ENCODE data around the gene C11orf42.
"Not testable (repeated sequence)": the region's sequence is repeated elsewhere in the genome, so short reads cannot be mapped to it uniquely, and the experiment has no call there.

The C11orf42 gene

DNA sequence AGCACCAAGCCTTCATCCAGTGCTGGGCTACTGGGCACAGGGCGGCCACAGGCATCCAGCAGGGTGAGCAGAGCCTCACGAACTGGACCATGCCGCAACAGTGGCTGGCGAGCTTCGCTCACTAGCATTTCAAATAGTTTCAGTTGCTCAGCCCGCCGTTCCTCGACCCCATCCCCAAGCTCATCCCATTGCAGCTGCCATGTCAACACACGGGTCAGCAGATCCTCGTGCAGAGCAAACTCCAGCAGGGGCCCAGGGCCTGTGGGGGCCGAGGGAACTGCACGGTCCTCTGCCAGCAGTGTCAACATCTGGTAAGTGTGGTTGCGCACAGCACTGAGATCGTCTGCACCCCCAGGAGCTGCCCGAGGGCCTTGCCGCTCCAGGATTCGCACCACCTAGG lies 18.5 kb downstream of the C11orf42 start:
- DNase-seq: no peak

GRCh38 chr11:6224421-6224820 lies 19.1 kb downstream of the C11orf42 start:
- DNase-seq: no peak

DNA sequence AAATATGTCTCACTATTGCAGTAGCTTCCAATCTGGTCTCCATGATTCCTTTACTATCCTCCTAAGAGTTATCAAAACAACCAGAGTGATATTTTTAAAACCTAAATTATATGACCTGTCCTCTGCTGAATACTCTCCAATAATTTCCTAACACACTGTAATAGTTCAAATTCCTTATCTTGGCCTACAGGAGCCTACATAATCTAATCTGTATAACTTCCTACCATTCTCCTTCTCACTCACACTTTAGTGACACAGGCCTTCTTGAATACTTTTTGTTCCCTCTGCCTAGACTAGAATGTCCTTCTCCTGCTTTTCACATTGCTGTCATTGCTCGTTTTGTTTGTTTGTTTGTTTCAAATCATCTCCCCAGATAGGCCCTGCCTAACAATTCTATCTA lies 19.7 kb downstream of the C11orf42 start:
- no peak for DNase-seq

GRCh38 chr11:6225896-6226295 lies 20.5 kb downstream of the C11orf42 start:
- no peak for DNase-seq

- DNase-seq: no peak
Observed at GRCh38 chr11:6228520-6228919, 23.2 kb downstream of the C11orf42 start.

DNA sequence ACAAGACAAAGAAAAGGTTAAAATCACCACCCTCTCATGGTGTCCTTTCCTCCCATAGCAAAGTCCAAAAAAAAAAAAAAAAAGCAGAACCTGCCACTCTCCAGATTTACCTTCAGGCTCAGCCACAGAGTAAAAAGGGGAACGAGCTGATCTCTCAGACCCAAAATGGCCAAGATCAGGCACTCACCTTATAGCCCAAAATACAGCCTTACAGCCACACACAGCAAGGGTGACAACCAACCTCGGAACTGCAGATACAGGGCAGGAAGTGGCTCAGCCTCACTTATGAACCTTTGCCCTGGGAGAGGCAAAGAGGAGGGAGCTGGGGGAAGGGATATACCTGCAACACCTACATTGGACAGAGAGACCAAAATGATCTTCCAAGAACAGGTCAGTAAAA lies 24.6 kb downstream of the C11orf42 start:
- DNase-seq: no peak

- no peak for DNase-seq
Observed at GRCh38 chr11:6232899-6233298, 27.5 kb downstream of the C11orf42 start.

DNA sequence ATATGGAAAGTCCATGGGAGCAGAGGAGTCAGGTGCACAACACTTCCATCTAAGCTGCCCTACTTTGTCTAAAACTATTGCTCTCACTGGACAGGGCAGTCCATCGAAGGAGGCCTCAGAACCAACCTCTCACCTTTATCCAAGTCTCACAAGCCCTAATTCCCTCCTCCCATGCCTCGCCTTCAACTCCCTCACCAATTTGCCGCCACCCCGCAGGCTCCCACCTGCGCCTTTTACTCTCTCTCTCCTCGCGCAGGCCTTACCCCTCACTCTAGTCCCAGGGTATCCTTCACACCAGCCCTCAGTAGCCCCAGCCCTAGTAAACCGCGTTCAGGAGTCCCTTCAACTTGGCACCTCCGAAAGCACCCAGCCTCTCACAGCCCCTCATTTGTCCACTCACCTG lies 28.6 kb downstream of the C11orf42 start:
- DNase-seq: no peak

DNA sequence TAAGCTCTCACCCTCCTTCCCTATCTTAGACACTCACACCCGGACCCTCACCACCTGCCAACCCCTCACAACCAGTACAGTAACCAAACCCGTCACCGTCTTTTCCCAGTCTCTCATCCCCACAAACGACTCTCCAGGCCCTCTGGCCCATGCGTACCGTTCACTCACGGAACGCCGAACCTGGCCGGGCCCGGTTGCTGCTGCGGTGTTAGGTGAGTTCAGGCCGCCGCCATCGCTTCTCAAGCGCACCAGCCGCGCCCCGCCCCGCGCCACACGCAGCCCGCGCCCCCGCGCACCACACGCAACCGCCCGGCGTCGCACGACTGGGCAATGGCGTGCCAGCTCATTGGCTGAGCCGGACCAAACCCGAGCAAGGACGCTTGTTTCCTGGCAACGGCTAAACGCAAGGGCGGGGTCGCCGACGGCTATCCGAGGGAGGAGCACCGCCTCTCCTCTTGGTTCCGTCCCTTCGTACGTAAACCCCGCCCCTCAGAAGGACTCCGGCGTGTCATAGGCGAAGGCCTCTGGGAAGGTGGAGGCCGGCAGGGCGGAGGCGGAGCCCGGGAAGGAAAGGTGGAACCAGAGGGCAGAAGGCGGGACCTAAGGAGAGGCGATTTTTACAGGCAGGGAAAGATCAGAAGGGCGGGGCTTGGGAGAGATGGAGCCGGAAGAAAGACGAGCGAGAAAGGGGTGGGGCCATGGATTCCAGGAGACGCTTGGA lies 29.2 kb downstream of the C11orf42 start, which contains the start of gene FHIP1B:
Gene FHIP1B, minus strand, starts transcription at position 250 of the 721 bp plus-strand sequence. CDS start 10,120 bp downstream, outside the sequence.
- DNase-seq: peak; percentile 99

GRCh38 chr11:6237266-6237665 lies 31.9 kb downstream of the C11orf42 start:
- DNase-seq: no peak

DNA sequence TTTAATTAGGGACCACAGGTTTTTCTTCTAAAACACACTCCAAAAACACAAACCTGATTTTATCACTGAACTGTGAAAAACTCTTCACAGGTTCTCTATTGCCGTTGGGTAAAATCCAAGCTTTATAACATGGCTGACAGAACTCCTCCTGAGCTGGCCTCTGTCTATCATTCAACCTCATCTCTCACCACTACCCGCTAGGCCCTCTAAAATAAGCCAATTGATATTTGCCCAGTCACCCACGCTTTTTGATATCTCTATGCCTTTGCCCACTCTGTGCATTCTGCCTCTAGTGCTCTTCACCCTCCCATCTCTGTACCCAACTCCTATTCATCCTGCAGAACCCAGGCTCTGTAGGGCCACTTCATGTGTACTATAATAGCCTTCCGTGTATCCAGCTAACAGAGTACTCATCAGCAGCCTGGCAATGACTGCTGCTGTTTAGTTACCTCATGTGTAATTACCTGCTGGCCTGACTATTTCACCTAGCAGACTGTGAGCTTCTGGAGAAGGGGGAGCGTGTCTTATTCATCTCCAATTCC lies 32.5 kb downstream of the C11orf42 start:
- no peak for DNase-seq

- DNase-seq: no peak
Observed at GRCh38 chr11:6238902-6239301, 33.5 kb downstream of the C11orf42 start, which contains the start of gene CNGA4. CNGA4 (plus strand) TSS chr11:6239089; CDS start chr11:6239207, 118 bp downstream.

GRCh38 chr11:6240139-6240538 lies 34.8 kb downstream of the C11orf42 start:
- DNase-seq: no peak

- DNase-seq: no peak
Observed at GRCh38 chr11:6240781-6241180, 35.4 kb downstream of the C11orf42 start.

- DNase-seq: no peak
Observed at GRCh38 chr11:6241316-6241715, 36.0 kb downstream of the C11orf42 start.

- no peak for DNase-seq
Observed at GRCh38 chr11:6245536-6245935, 40.2 kb downstream of the C11orf42 start.

DNA sequence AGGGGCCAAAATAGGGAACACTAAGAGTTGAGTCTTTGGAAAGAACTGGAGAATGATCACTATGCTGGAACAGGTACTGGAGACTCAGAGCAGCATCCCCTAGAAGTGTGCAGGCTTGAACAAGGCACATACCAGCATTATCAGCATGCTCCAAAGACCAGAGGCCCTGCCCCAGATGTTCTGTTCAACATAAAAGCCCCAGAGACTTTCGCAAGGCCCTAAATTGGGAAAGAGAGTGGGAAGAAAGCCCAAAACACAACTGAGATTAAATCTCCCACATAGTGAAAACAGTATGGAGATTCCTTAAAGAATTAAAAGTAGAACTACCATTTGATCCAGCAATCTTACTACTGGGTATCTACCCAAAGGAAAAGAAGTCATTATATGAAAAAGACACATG lies 42.9 kb downstream of the C11orf42 start:
- DNase-seq: no peak

- DNase-seq: not testable (repeated sequence)
Observed at GRCh38 chr11:6248897-6249296, 43.5 kb downstream of the C11orf42 start.

DNA sequence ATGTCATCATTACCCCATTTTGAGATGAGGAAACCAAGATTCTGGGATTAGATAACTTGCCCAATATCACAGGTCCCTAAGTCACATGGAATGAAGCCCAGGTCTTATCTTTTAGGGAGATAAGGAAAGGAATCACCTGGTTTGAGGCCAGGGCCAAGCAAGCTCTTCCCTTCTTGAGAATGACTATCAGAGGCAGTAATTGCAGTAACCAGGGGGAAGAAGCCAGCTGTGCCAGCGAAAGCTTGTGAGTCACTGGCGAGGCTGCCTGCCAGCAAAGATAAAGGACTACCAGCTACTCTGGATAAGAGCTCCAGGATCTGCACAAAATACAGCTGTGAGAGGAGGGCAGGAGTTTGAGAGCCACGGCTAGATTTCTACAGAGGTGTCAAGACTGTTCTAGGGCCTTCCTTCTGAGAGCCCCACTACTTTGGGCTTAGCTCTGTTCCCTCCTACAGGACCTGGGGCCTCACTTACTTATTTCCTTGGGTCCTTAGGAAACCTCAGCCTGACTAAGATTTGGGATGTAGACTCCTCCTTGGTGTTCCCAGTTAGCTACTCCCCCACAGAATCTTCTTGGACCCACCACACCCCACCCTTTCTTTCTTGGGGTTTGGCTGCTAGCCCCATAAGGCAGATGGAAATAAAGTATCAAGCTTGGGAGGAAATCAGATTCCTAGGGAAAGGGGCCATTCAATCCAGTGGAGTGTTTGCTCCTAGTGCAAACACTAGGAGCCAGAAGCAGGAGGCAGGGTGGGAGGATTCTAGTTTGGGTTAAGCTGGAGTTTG lies 44.6 kb downstream of the C11orf42 start:
- no peak for DNase-seq

- DNase-seq: peak; percentile 34
Observed at GRCh38 chr11:6251120-6251733, 45.9 kb downstream of the C11orf42 start.

- DNase-seq: no peak
Observed at GRCh38 chr11:6251990-6252473, 46.7 kb downstream of the C11orf42 start.

DNA sequence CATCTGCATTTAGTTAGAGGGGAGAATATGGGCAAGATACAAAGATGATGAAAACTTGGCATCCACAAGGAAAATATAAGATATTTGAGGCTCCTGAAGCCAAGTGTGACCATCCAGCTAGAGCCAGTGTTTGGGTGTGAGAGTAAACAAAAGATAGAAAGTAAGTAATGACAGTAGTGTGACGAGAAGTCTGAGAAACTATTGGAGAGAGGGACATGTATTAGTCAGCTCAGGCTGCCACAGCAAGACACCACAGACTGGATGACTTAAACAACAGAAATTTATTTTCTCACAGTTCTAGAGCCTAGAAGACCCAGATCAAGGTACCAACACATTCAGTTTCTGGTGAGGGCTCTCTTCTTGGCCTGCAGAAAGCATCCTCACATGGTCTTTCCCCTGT lies 47.8 kb downstream of the C11orf42 start:
- DNase-seq: no peak

- DNase-seq: no peak
Observed at GRCh38 chr11:6258141-6258540, 52.8 kb downstream of the C11orf42 start.
